GM23248 (cell line): Measurements from ENCODE around the gene CNPY3. TPM values are rescaled to one million over a fixed set of nuclear protein-coding genes. Genes with fewer than 3 reads are reported as not detected.
"Not testable (repeated sequence)": the region's sequence is repeated elsewhere in the genome, so short reads cannot be mapped to it uniquely, and the experiment has no call there.

Source experiments
- DNase-seq: peaks from one replicate; pipeline ENCODE4 v3.0.0-alpha.2; 2015
- H2AFZ ChIP-seq: fragments of 200-600 bp; sonication (generic); 2 replicates; pipeline ENCODE4 v1.6.1; 2016; ENCODE audit warnings: antibody characterized with exemption
- H3F3A ChIP-seq: fragments of 200-600 bp; sonication (generic); 2 replicates; pipeline ENCODE4 v1.6.1; 2016; ENCODE audit warnings: mild to moderate bottlenecking, antibody characterized with exemption, mixed run types; ENCODE audit not compliant: insufficient read depth
- H3K27ac ChIP-seq: fragments of 200-600 bp; sonication (generic); 2 replicates; pipeline ENCODE4 v1.5.1; 2016; ENCODE audit warnings: mild to moderate bottlenecking
- H3K27me3 ChIP-seq: fragments of 200-600 bp; sonication (generic); replicated peaks from 2 replicates; pipeline ENCODE4 v1.6.1; 2016; ENCODE audit warnings: mild to moderate bottlenecking; ENCODE audit not compliant: insufficient read depth
- H3K36me3 ChIP-seq: fragments of 200-600 bp; sonication (generic); 2 replicates; pipeline ENCODE4 v1.6.1; 2016; ENCODE audit warnings: low read depth, mild to moderate bottlenecking
- H3K4me1 ChIP-seq: fragments of 200-600 bp; sonication (generic); 2 replicates; pipeline ENCODE4 v1.6.1; 2016; ENCODE audit warnings: mild to moderate bottlenecking; ENCODE audit not compliant: insufficient read depth
- H3K4me2 ChIP-seq: fragments of 200-600 bp; sonication (generic); one replicate; pipeline ENCODE4 v1.6.1; 2016; ENCODE audit warnings: mild to moderate bottlenecking; ENCODE audit not compliant: unreplicated experiment
- H3K4me3 ChIP-seq: fragments of 200-600 bp; sonication (generic); 2 replicates; pipeline ENCODE4 v1.5.1; 2016; ENCODE audit warnings: mild to moderate bottlenecking
- H3K79me2 ChIP-seq: fragments of 200-600 bp; sonication (generic); 2 replicates; pipeline ENCODE4 v1.6.1; 2016; ENCODE audit warnings: mild to moderate bottlenecking; ENCODE audit not compliant: insufficient read depth
- H3K9ac ChIP-seq: fragments of 200-600 bp; sonication (generic); 2 replicates; pipeline ENCODE4 v1.6.1; 2016; ENCODE audit warnings: mild to moderate bottlenecking
- H3K9me2 ChIP-seq: fragments of 200-600 bp; sonication (generic); 2 replicates; pipeline ENCODE4 v1.6.1; 2016; ENCODE audit warnings: mixed run types, mild to moderate bottlenecking, moderate library complexity; ENCODE audit not compliant: insufficient read depth
- H3K9me3 ChIP-seq: fragments of 200-600 bp; sonication (generic); one replicate; pipeline ENCODE4 v1.6.1; 2017; ENCODE audit warnings: low read depth
- H4K20me1 ChIP-seq: fragments of 200-600 bp; sonication (generic); 2 replicates; pipeline ENCODE4 v1.6.0; 2016; ENCODE audit not compliant: insufficient read depth
- EZH2 ChIP-seq: fragments of 200-600 bp; sonication (generic); IDR thresholded peaks from 2 replicates; pipeline ENCODE4 v1.6.1; 2018; ENCODE audit warnings: antibody characterized with exemption, mild to moderate bottlenecking; ENCODE audit not compliant: insufficient read depth, poor library complexity, severe bottlenecking
- EZH2phosphoT487 ChIP-seq: fragments of 200-600 bp; sonication (generic); IDR thresholded peaks from 2 replicates; pipeline ENCODE4 v1.6.1; 2018; ENCODE audit warnings: antibody characterized with exemption, moderate library complexity, mild to moderate bottlenecking, low read depth; ENCODE audit not compliant: insufficient read depth
- WGBS, 2 experiments: methylation state at CpG; one replicate each; pipeline ENCODE4 v1.1.6; 2015 to 2017; ENCODE audit warnings: low lambda C conversion rate in 2 of 2, low coverage in 1 of 2; ENCODE audit errors: missing lambda C conversion rate in 2 of 2; 5-methylcytosine and 5-hydroxymethylcytosine counted together
- in situ Hi-C: fragments of 300-500 bp; cut with MboI; formaldehyde crosslinking; loops from 2 replicates; pipeline ENCODE4 v1.15.0; 2020
- polyA plus RNA-seq: library from polyadenylated mRNA; unstranded; fragments of >200 nt; fragmentation: Nextera tagmentation; extraction: Ambion mirVana; gene quantifications from 2 replicates; pipeline ENCODE4 v1.2.1, GENCODE V29; 2016
- total RNA-seq: library from RNA; depleted of rRNA; stranded (reverse); fragments of >200 nt; shearing (Covaris generic); gene quantifications from 2 replicates; pipeline ENCODE4 v1.2.3, GENCODE V29; 2014

CNPY3 gene
- total and polyA plus RNA-seq, 2 experiments from 2014 or later, result 45.1 to 58.6 TPM

DNA sequence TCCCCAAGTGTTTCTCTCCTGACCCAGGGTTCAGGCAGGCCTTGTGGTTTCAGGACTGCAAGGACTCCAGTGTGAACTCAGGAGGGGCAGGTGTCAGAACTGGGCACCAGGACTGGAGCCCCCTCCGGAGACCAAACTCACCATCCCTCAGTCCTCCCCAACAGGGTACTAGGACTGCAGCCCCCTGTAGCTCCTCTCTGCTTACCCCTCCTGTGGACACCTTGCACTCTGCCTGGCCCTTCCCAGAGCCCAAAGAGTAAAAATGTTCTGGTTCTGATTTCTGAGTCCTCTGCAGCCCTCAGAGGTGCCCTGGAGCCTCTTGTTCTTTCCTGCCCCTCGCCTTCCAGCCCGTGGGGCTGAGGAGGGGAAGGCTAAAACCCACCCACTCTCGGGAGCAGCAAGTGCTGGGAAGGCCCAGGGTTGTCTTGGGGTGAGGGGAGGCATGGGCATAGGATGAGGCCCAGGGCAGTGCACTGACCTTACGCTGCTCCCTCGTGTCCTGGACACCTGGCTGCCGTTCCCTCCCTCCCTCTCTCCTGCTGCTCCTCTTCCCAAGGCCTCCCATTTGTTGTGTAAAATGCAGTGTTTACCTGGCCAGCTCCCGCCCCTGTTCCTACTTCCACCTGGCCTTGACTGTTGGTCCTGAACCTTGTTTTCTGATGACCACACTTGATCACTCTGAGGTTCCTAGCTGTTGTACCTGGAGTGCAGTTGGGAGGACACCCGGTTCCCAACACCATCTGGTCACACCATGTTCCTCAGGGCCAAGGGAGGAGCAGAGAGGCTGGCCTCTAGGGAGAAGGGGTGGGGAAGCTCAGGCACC is 9.9 kb downstream of the CNPY3 start:
- no peak overlapping the region for H3K4me3 ChIP-seq
- no peaks in the 10 kb centered on the region for H3K4me1 ChIP-seq
- no peak for DNase-seq
- no peak overlapping the region for H3K9ac ChIP-seq
- H3K4me2 ChIP-seq, result no peak overlapping the region
- no peaks in the 10 kb centered on the region for H3F3A ChIP-seq
- H3K79me2 ChIP-seq, result peaks cover 25% of the 10 kb centered on the region
- no peak overlapping the region for H3K27ac ChIP-seq
- in situ Hi-C loops, result no loop called here
- no peak overlapping the region for H2AFZ ChIP-seq
- H3K27me3 ChIP-seq, result no peaks in the 10 kb centered on the region
- no peaks in the 10 kb centered on the region for H3K9me2 ChIP-seq
- H3K36me3 ChIP-seq, result peaks cover 12% of the 10 kb centered on the region; the same call in 1 of the 2 replicates
- TF ChIP-seq EZH2phosphoT487 (no peak), EZH2 (no peak)
- no peaks in the 10 kb centered on the region for H4K20me1 ChIP-seq
- no peaks in the 10 kb centered on the region for H3K9me3 ChIP-seq
- WGBS, 2 experiments, result 73 to 80% methylated on average over 8 to 9 of the region's 9 CpGs

DNA sequence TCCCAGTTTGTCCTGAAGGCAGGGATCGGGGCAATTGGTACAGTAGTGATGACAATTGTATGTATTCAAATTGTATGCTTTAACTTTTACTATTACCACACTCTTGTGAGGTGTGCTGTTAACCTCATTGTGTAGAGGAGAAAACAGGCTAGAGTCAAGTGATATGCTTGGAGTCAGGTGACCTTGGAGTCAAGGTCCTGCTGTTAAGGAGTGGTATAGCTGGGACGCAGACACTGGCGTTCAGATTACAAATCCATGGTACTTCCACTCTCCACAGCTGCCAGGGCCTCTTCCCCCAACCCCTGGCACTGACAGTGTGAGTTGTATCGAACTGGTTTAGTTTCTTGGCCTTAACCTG is 10.5 kb downstream of the CNPY3 start:
- Histone ChIP-seq H3K9ac (no peak overlapping the region), H2AFZ (no peak overlapping the region), H3K4me3 (no peak overlapping the region), H3K9me3 (no peaks in the 10 kb centered on the region), H3K4me1 (no peaks in the 10 kb centered on the region), H4K20me1 (no peaks in the 10 kb centered on the region), H3K36me3 (peaks cover 12% of the 10 kb centered on the region; the same call in 1 of the 2 replicates), H3F3A (no peaks in the 10 kb centered on the region), H3K27ac (no peak overlapping the region), H3K4me2 (no peak overlapping the region), H3K79me2 (peaks cover 19% of the 10 kb centered on the region), H3K27me3 (no peaks in the 10 kb centered on the region), H3K9me2 (no peaks in the 10 kb centered on the region)
- TF ChIP-seq EZH2, result no peak
- no peak for TF ChIP-seq EZH2phosphoT487
- 72 to 76% methylated on average over 4 of the region's 4 CpGs for WGBS, 2 experiments
- in situ Hi-C loops, result no loop called here
- DNase-seq, result no peak

- peaks cover 12% of the 10 kb centered on the region for H3K79me2 ChIP-seq
- H3K27ac ChIP-seq, result no peak overlapping the region
- 82 to 83% methylated on average over 6 of the region's 6 CpGs for WGBS, 2 experiments
- no peak overlapping the region for H3K9ac ChIP-seq
- H2AFZ ChIP-seq, result no peak overlapping the region
- in situ Hi-C loops, result no loop called here
- H3K4me1 ChIP-seq, result no peaks in the 10 kb centered on the region
- no peak overlapping the region for H3K4me3 ChIP-seq
- no peak for DNase-seq
- no peak overlapping the region for H3K4me2 ChIP-seq
- no peaks in the 10 kb centered on the region for H3K9me2 ChIP-seq
- no peaks in the 10 kb centered on the region for H3F3A ChIP-seq
- H3K36me3 ChIP-seq, result peaks cover 6% of the 10 kb centered on the region; the same call in 1 of the 2 replicates
- H4K20me1 ChIP-seq, result no peaks in the 10 kb centered on the region
- H3K9me3 ChIP-seq, result no peaks in the 10 kb centered on the region
- H3K27me3 ChIP-seq, result no peaks in the 10 kb centered on the region
- TF ChIP-seq EZH2 (no peak), EZH2phosphoT487 (no peak)
Measured at GRCh38 chr6:42940493-42941045, 11.3 kb downstream of the CNPY3 start.

DNA sequence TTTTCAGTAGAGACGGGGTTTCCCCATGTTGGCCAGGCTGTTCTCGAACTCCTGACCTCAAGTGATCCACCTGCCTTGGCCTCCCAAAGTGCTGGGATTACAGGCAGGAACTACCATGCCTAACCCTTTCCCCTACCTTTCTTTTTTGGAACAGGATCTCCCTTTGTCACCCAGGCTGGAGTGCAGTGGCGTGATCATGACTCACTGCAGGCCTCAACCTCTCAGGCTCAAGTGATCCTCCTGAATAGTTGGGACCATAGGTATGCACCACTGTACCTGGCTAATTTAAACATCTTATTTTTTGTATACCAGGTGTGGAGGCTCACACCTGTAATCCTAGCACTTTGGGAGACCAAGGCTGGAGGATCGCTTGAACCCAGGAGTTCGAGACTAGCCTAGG is 12.1 kb downstream of the CNPY3 start:
- H3K27me3 ChIP-seq, in situ Hi-C loops, DNase-seq, H3K4me2 ChIP-seq, H3K27ac ChIP-seq, H3K4me3 ChIP-seq, H3K9ac ChIP-seq, H3K9me2 ChIP-seq, H3K36me3 ChIP-seq, H4K20me1 ChIP-seq, H3K9me3 ChIP-seq, H3K79me2 ChIP-seq, H3K4me1 ChIP-seq, H2AFZ ChIP-seq, H3F3A ChIP-seq: not testable (repeated sequence)
- WGBS, 2 experiments, result 95 to 97% methylated on average over 5 of the region's 5 CpGs
